ENCODE measurements around the gene ADAMTS8.

ADAMTS8 gene

DNA sequence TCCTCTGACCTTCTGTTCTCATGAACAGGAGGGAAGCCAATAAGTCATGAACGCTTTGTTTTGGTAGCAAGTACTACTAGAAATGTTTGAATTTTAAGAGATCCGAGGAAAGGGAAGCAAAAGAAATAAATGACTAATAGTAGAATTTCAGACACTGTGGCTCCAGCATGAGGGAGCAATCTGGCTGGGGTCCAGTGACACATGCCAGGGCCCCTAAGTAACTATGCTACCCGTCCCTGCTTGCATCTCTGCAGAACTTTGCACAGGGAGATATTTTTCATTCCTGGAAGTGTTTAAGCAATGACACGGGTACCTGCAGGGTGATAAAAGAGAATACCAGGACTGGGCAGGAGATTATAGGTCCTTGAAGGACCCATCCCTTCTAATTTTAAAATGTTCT is 7.3 kb upstream of the ADAMTS8 start:
- TF ChIP-seq, protein P1, sequence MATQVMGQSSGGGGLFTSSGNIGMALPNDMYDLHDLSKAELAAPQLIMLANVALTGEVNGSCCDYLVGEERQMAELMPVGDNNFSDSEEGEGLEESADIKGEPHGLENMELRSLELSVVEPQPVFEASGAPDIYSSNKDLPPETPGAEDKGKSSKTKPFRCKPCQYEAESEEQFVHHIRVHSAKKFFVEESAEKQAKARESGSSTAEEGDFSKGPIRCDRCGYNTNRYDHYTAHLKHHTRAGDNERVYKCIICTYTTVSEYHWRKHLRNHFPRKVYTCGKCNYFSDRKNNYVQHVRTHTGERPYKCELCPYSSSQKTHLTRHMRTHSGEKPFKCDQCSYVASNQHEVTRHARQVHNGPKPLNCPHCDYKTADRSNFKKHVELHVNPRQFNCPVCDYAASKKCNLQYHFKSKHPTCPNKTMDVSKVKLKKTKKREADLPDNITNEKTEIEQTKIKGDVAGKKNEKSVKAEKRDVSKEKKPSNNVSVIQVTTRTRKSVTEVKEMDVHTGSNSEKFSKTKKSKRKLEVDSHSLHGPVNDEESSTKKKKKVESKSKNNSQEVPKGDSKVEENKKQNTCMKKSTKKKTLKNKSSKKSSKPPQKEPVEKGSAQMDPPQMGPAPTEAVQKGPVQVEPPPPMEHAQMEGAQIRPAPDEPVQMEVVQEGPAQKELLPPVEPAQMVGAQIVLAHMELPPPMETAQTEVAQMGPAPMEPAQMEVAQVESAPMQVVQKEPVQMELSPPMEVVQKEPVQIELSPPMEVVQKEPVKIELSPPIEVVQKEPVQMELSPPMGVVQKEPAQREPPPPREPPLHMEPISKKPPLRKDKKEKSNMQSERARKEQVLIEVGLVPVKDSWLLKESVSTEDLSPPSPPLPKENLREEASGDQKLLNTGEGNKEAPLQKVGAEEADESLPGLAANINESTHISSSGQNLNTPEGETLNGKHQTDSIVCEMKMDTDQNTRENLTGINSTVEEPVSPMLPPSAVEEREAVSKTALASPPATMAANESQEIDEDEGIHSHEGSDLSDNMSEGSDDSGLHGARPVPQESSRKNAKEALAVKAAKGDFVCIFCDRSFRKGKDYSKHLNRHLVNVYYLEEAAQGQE (IDR thresholded peaks at IDR 0.05; ENCODE audit: insufficient read depth in 1 of 2, low read depth in 2 of 2, low read length in 2 of 2), result no peak
- TF ChIP-seq SIN3A (IDR thresholded peaks at IDR 0.05; ENCODE audit: borderline replicate concordance, insufficient read depth, low read length), result no peak
- TF ChIP-seq FOXP2 (optimal IDR thresholded peaks at IDR 0.05; ENCODE audit: borderline replicate concordance, extremely low read depth, extremely low read length, insufficient read depth), result no peak
- TF ChIP-seq POLR2AphosphoS5 (IDR thresholded peaks at IDR 0.05; ENCODE audit: low read depth, low read length), result no peak
- no peak for TF ChIP-seq TAF1 (IDR thresholded peaks at IDR 0.05; ENCODE audit: borderline replicate concordance, insufficient read depth, low read length)

DNA sequence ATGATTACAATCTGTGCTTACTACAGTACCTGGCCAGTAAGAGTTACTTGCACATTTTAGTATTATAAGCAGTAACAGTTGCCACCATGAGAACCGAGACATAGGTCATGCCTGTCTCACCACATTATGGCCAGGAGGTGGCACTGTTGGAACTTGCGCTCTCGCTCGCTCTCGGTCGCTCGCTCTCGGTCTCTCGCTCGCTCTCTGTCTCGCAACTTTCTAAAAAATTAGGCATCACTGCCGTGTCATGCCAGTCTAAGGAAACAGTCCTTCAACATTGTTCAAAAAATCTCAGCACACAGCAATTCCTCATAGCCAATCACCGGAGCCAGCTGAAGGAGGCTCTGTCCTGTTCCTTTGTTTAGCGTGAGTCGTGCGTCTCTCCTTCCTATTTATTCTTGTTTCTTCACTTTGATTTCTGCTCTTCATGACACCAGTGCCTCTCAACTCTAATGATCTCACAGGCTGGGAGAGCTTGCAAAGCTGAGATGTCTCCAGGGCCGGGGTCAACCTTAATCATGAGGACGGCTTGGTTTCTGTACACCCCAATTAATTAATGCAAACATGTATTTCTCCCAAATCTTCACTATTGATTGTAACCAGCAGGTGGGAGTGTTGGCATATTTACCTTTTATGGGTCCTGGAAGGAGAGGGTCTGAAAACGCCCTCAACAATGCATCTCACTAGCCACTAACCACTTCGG is 6.3 kb upstream of the ADAMTS8 start:
- TF ChIP-seq SIN3A (IDR thresholded peaks at IDR 0.05; ENCODE audit: borderline replicate concordance, insufficient read depth, low read length), result no peak
- no peak for TF ChIP-seq TAF1 (IDR thresholded peaks at IDR 0.05; ENCODE audit: borderline replicate concordance, insufficient read depth, low read length)
- TF ChIP-seq, protein P1 (IDR thresholded peaks at IDR 0.05; ENCODE audit: insufficient read depth in 1 of 2, low read depth in 2 of 2, low read length in 2 of 2), result no peak
- no peak for TF ChIP-seq FOXP2 (optimal IDR thresholded peaks at IDR 0.05; ENCODE audit: borderline replicate concordance, extremely low read depth, extremely low read length, insufficient read depth)
- no peak for TF ChIP-seq POLR2AphosphoS5 (IDR thresholded peaks at IDR 0.05; ENCODE audit: low read depth, low read length)

DNA sequence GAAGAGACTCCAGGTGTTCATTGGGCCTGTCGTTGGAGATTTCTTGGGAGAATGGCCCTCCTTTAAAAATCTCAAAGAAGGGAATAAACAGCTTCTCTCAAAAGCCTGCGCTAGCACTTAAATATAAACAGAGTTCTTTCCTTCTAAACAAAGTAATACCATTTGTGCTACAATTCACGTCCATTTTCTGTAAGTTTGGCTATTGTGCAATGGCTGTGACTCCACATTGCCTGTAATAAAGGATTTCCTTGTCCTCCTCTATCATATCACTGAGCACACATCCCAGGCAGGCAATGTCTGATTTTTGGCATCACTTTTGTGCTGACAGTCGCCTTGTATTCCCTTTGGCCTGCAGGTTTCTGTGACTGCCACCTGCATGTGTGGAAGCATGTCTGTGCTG is 4.9 kb upstream of the ADAMTS8 start:
- TF ChIP-seq TAF1 (IDR thresholded peaks at IDR 0.05; ENCODE audit: borderline replicate concordance, insufficient read depth, low read length) (no peak), FOXP2 (optimal IDR thresholded peaks at IDR 0.05; ENCODE audit: borderline replicate concordance, extremely low read depth, extremely low read length, insufficient read depth) (no peak), SIN3A (IDR thresholded peaks at IDR 0.05; ENCODE audit: borderline replicate concordance, insufficient read depth, low read length) (no peak), POLR2AphosphoS5 (IDR thresholded peaks at IDR 0.05; ENCODE audit: low read depth, low read length) (no peak)
- TF ChIP-seq, protein P1 (IDR thresholded peaks at IDR 0.05; ENCODE audit: insufficient read depth in 1 of 2, low read depth in 2 of 2, low read length in 2 of 2), result no peak

DNA sequence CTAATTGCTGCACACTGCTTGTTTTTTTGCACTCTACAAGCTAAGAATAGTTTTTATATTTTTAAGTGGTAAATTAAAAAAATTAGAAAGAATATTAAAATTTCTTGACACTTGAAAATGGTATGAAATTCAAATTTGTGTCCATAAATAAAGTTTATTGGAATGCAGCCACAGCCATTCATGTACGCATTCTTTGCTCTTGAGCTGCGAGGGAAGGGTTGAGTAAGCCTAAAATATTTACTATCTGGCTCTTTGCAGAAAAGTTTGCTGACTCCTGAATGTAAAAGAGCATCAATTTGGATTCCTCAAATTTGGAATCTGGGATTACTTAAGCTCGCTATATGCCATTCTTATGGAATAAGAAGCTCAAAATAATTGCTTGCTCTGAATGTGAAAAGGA is 3.4 kb upstream of the ADAMTS8 start:
- TF ChIP-seq POLR2AphosphoS5 (IDR thresholded peaks at IDR 0.05; ENCODE audit: low read depth, low read length) (no peak), SIN3A (IDR thresholded peaks at IDR 0.05; ENCODE audit: borderline replicate concordance, insufficient read depth, low read length) (no peak), TAF1 (IDR thresholded peaks at IDR 0.05; ENCODE audit: borderline replicate concordance, insufficient read depth, low read length) (no peak), FOXP2 (optimal IDR thresholded peaks at IDR 0.05; ENCODE audit: borderline replicate concordance, extremely low read depth, extremely low read length, insufficient read depth) (no peak)
- TF ChIP-seq, protein P1 (IDR thresholded peaks at IDR 0.05; ENCODE audit: insufficient read depth in 1 of 2, low read depth in 2 of 2, low read length in 2 of 2), result no peak

Measured in PFSK-1 (cell line).